Tibial artery (tissue), 4 donors: ENCODE measurements around the gene AK8.

Source experiments
- DNase-seq, 2 donors: peaks; one replicate each; pipeline ENCODE4 v3.0.0-alpha.2; 2019
- H3K27ac ChIP-seq, 2 donors: fragments of 200-600 bp; sonication (generic) in 1 of 2; 1 replicate in 1 of 2; 2 replicates in 1 of 2; pipeline ENCODE4 v1.5.1; 2018 to 2019; ENCODE audit warnings: mild to moderate bottlenecking in 1 of 2
- H3K27me3 ChIP-seq, 2 donors: fragments of 200-600 bp; sonication (generic) in 1 of 2; one replicate each; pipeline versions ENCODE4 v1.5.1 to v1.6.0; 2016 to 2019
- H3K36me3 ChIP-seq, 3 donors: fragments of 200-600 bp; sonication (generic) in 2 of 3; one replicate each; pipeline ENCODE4 v1.5.1; 2016 to 2019; ENCODE audit warnings: mild to moderate bottlenecking in 2 of 3
- H3K4me1 ChIP-seq, 4 donors: fragments of 200-600 bp; sonication (generic) in 2 of 4; 1 replicate in 3 of 4; 2 replicates in 1 of 4; pipeline ENCODE4 v1.5.1; 2016 to 2019
- H3K4me3 ChIP-seq, 2 donors: fragments of 200-600 bp; sonication (generic) in 1 of 2; 1 replicate in 1 of 2; 2 replicates in 1 of 2; pipeline ENCODE4 v1.5.1; 2018 to 2019; ENCODE audit warnings: mild to moderate bottlenecking in 2 of 2
- H3K9me3 ChIP-seq, 3 donors: fragments of 200-600 bp; sonication (generic) in 1 of 3; one replicate each; pipeline ENCODE4 v1.5.1; 2016 to 2019
- CTCF ChIP-seq, 2 experiments: fragments of 200-600 bp in 1 of 2; fragments of 450-650 bp in 1 of 2; IDR thresholded peaks; one replicate each; pipeline ENCODE4 v1.5.1; 2017 to 2019; ENCODE audit warnings: antibody characterized with exemption in 2 of 2, mild to moderate bottlenecking in 1 of 2, moderate library complexity in 1 of 2
- intact Hi-C: fragments of 100-400 bp; cut with DNase I; formaldehyde crosslinking; loops from one replicate; pipeline ENCODE4 v1.15.0; 2023; ENCODE audit warnings: low total_unique reads

The AK8 gene

GRCh38 chr9:132813115-132813771 is 64.8 kb downstream of the AK8 start:
- peaks cover 0 to 16% of the 10 kb centered on the region in 2 donors for H3K27me3 ChIP-seq
- intact Hi-C loops = no loop called here
- no peak for DNase-seq
- H3K4me3 ChIP-seq = no peak overlapping the region
- no peaks in the 10 kb centered on the region for H3K4me1 ChIP-seq
- TF ChIP-seq CTCF (IDR thresholded peaks at IDR 0.05) = no peak
- no peaks in the 10 kb centered on the region for H3K9me3 ChIP-seq
- H3K27ac ChIP-seq = no peak overlapping the region
- no peaks in the 10 kb centered on the region for H3K36me3 ChIP-seq

DNA sequence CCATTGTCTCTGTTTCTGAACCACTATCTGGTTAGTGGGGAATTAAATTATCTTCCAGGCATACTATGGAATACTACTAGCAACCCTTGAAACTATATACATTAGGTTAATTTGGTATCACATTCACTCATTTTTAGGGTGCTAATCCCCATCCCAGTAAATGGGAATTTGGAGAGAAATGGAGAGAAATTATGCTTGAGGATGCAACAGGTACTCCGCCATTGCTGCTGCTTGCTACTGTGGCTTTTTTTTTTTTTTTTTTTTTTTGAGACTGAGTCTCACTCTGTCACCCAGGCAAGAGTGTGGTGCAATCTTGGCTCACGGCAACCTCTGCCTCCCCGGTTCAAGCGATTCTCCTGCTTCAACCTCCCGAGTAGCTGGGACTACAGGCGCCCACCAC is 66.1 kb downstream of the AK8 start:
- Histone ChIP-seq H3K9me3 (no peaks in the 10 kb centered on the region), H3K36me3 (no peaks in the 10 kb centered on the region), H3K27me3 (peaks cover 0 to 16% of the 10 kb centered on the region in 2 donors), H3K4me1 (no peaks in the 10 kb centered on the region), H3K27ac (no peak overlapping the region), H3K4me3 (no peak overlapping the region)
- no peak for DNase-seq
- TF ChIP-seq CTCF (IDR thresholded peaks at IDR 0.05) = no peak
- intact Hi-C loops = no loop called here

DNA sequence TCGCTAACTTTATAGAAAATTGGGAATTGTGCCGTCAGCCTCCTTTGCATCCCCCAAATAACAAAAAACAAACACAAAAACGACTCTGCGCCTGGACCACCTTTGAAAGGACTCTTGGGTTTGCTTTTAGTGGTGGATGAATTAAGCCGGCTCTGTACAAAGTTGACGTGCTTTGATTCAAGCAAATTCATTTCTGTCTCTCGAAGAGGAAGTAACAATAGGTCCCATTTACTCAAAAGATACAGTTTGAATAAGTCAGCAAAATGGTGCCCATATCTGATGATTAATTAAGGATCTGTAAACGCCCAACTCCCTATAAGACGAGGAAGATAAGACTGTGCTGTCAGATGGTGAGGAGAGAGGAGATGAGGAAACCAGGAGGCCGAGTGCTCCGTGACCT is 67.8 kb downstream of the AK8 start:
- no peak for DNase-seq
- no peak overlapping the region for H3K4me3 ChIP-seq
- intact Hi-C loops = no loop called here
- no peaks in the 10 kb centered on the region for H3K36me3 ChIP-seq
- H3K27ac ChIP-seq = no peak overlapping the region
- H3K4me1 ChIP-seq = no peaks in the 10 kb centered on the region
- peaks cover 0 to 17% of the 10 kb centered on the region in 2 donors for H3K27me3 ChIP-seq
- no peak for TF ChIP-seq CTCF (IDR thresholded peaks at IDR 0.05)
- H3K9me3 ChIP-seq = no peaks in the 10 kb centered on the region

- intact Hi-C loops = no loop called here
- no peak for TF ChIP-seq CTCF (IDR thresholded peaks at IDR 0.05)
- DNase-seq = no peak
- peaks cover 0 to 17% of the 10 kb centered on the region in 2 donors for H3K27me3 ChIP-seq
- no peak overlapping the region for H3K4me3 ChIP-seq
- H3K27ac ChIP-seq = no peak overlapping the region
- no peaks in the 10 kb centered on the region for H3K36me3 ChIP-seq
- H3K4me1 ChIP-seq = no peaks in the 10 kb centered on the region
- H3K9me3 ChIP-seq = no peaks in the 10 kb centered on the region
Measured at GRCh38 chr9:132809677-132810271, 68.3 kb downstream of the AK8 start.

DNA sequence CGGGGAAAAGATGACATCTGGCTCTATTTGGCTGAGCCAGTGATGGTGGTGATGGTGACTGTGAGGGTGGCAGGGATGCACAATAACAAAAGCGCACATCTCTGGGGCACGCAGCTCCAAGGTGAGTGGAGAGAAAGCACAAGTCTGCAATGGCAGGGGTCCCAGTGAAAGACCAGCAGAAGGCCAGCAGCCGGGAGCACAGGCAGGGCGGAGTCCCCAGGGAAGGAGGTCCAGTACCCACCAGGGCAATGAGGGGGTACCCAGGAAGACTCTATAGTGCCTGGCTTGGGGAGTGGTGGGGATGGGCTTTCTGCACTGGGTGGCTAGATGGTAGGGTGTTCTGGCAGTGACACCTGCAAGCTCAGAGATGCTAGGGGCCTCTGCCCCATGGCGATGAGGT is 69.4 kb downstream of the AK8 start:
- DNase-seq = no peak
- TF ChIP-seq CTCF (IDR thresholded peaks at IDR 0.05) = no peak
- no peaks in the 10 kb centered on the region for H3K36me3 ChIP-seq
- intact Hi-C loops = no loop called here
- H3K9me3 ChIP-seq = no peaks in the 10 kb centered on the region
- H3K27me3 ChIP-seq = peaks cover 0 to 23% of the 10 kb centered on the region in 2 donors
- H3K4me3 ChIP-seq = no peak overlapping the region
- no peak overlapping the region for H3K27ac ChIP-seq
- no peaks in the 10 kb centered on the region for H3K4me1 ChIP-seq
